Esophagus muscularis mucosa (tissue), 4 donors: Measurements from ENCODE around the gene VWA1.
"Not testable (repeated sequence)": the region's sequence is repeated elsewhere in the genome, so short reads cannot be mapped to it uniquely, and the experiment has no call there.

Experiments
- EP300 ChIP-seq: sonication (generic); formaldehyde crosslinking; IDR thresholded peaks from one replicate; pipeline ENCODE4 v1.6.1; 2017; ENCODE audit warnings: antibody characterized with exemption
- POLR2A ChIP-seq: fragments of 450-650 bp; IDR thresholded peaks from one replicate; pipeline ENCODE4 v1.6.1; 2017; ENCODE audit warnings: antibody characterized with exemption, moderate library complexity, mild to moderate bottlenecking, low read depth
- POLR2AphosphoS5 ChIP-seq, 2 donors: sonication (generic); formaldehyde crosslinking; IDR thresholded peaks; one replicate each; pipeline ENCODE4 v1.6.1; 2017; ENCODE audit warnings: antibody characterized with exemption in 2 of 2
- TF ChIP-seq, protein P1 (sequence below), 3 experiments: fragments of 200-600 bp in 2 of 3; fragments of 450-650 bp in 1 of 3; sonication (generic) in 2 of 3; IDR thresholded peaks; one replicate each; pipeline ENCODE4 v1.5.1; 2017 to 2019; ENCODE audit warnings: antibody characterized with exemption in 3 of 3, mild to moderate bottlenecking in 2 of 3, moderate library complexity in 1 of 3

- not testable (repeated sequence) for TF ChIP-seq POLR2A; POLR2AphosphoS5 (IDR thresholded peaks at IDR 0.05); EP300
- TF ChIP-seq, protein P1, sequence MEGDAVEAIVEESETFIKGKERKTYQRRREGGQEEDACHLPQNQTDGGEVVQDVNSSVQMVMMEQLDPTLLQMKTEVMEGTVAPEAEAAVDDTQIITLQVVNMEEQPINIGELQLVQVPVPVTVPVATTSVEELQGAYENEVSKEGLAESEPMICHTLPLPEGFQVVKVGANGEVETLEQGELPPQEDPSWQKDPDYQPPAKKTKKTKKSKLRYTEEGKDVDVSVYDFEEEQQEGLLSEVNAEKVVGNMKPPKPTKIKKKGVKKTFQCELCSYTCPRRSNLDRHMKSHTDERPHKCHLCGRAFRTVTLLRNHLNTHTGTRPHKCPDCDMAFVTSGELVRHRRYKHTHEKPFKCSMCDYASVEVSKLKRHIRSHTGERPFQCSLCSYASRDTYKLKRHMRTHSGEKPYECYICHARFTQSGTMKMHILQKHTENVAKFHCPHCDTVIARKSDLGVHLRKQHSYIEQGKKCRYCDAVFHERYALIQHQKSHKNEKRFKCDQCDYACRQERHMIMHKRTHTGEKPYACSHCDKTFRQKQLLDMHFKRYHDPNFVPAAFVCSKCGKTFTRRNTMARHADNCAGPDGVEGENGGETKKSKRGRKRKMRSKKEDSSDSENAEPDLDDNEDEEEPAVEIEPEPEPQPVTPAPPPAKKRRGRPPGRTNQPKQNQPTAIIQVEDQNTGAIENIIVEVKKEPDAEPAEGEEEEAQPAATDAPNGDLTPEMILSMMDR (IDR thresholded peaks at IDR 0.05) = not testable (repeated sequence)
These were observed 17.5 kb upstream of the VWA1 start for GRCh38 chr1:1417825-1418463.
